CD4-positive, CD25-positive, alpha-beta regulatory T cell (primary cell): ENCODE measurements around the gene DSC3. TPM values are rescaled to one million over a fixed set of nuclear protein-coding genes. Genes with fewer than 3 reads are reported as not detected.

Source experiments
- ATAC-seq, 2 donors: fragments of 150-1000 bp; cut with Tn5 transposase; one replicate each; pipeline ENCODE4 v1.10.0; 2021; ENCODE audit warnings: low read depth in 2 of 2, moderate number of reproducible peaks in 2 of 2, moderate library complexity in 1 of 2
- DNase-seq, 3 donors: peaks; one replicate each; pipeline versions ENCODE4 v3.0.0 to v3.0.0-alpha.2; 2012 to 2022; ENCODE audit warnings: mixed read lengths in 1 of 3
- H3K27ac ChIP-seq: one replicate; pipeline ENCODE4 v1.7.0; 2013; ENCODE audit warnings: mild to moderate bottlenecking, low read length; ENCODE audit not compliant: insufficient read depth, poor library complexity, severe bottlenecking
- H3K27me3 ChIP-seq: one replicate; pipeline ENCODE4 v1.7.0; 2013; ENCODE audit warnings: low read length; ENCODE audit not compliant: control insufficient read depth, insufficient read depth
- H3K36me3 ChIP-seq: one replicate; pipeline ENCODE4 v1.7.0; 2013; ENCODE audit warnings: mild to moderate bottlenecking, low read length, moderate library complexity; ENCODE audit not compliant: control insufficient read depth, insufficient read depth
- H3K4me1 ChIP-seq: 2 replicates; pipeline ENCODE4 v1.7.0; 2013; ENCODE audit warnings: mild to moderate bottlenecking, low read length; ENCODE audit not compliant: insufficient read depth, control insufficient read depth, poor library complexity, severe bottlenecking
- H3K4me3 ChIP-seq: one replicate; pipeline ENCODE4 v1.7.0; 2013; ENCODE audit warnings: low read depth, mild to moderate bottlenecking, low read length, moderate library complexity
- H3K9me3 ChIP-seq, 2 experiments: 1 replicate in 1 of 2; 2 replicates in 1 of 2; pipeline ENCODE4 v1.7.0; 2013; ENCODE audit warnings: low read length in 2 of 2, mild to moderate bottlenecking in 1 of 2, moderate library complexity in 1 of 2; ENCODE audit not compliant: control insufficient read depth in 2 of 2
- H3K27ac Mint-ChIP-seq, 3 donors: one replicate each; pipeline ENCODE4 v1.8.0; 2020 to 2022; ENCODE audit warnings: mild to moderate bottlenecking in 3 of 3, mixed read lengths in 3 of 3, moderate library complexity in 2 of 3
- H3K27me3 Mint-ChIP-seq: one replicate; pipeline ENCODE4 v1.8.0; 2022; ENCODE audit warnings: mild to moderate bottlenecking, mixed read lengths
- H3K36me3 Mint-ChIP-seq: one replicate; pipeline ENCODE4 v1.8.0; 2020; ENCODE audit warnings: mixed read lengths
- H3K4me1 Mint-ChIP-seq, 4 donors: one replicate each; pipeline ENCODE4 v1.8.0; 2020 to 2022; ENCODE audit warnings: mixed read lengths in 4 of 4, mild to moderate bottlenecking in 1 of 4
- H3K4me3 Mint-ChIP-seq, 4 donors: one replicate each; pipeline ENCODE4 v1.8.0; 2020 to 2022; ENCODE audit warnings: mild to moderate bottlenecking in 4 of 4, mixed read lengths in 4 of 4, moderate library complexity in 3 of 4
- H3K9me3 Mint-ChIP-seq, 7 donors: one replicate each; pipeline ENCODE4 v1.8.0; 2020 to 2022; ENCODE audit warnings: mixed read lengths in 7 of 7, mild to moderate bottlenecking in 3 of 7, moderate library complexity in 2 of 7
- polyA plus RNA-seq, 4 donors: library from polyadenylated mRNA; unstranded; fragments of 300-500 nt; fragmentation: Illumina TruSeq; gene quantifications; one replicate each; pipeline ENCODE4 v1.2.3, GENCODE V29; 2021
- total RNA-seq: library from RNA; stranded (reverse); gene quantifications from one replicate; pipeline ENCODE4 v1.2.3, GENCODE V29; 2022

The DSC3 gene
- total RNA-seq, result not detected
- not detected for polyA plus RNA-seq

GRCh38 chr18:31042406-31043181 lies at the start of gene DSC3:
Gene DSC3, minus strand, starts transcription at chr18:31042742. Its CDS starts 82 bp downstream, at chr18:31042660.
- Mint-ChIP-seq H3K27ac (no peak within 1 kb of the TSS), H3K36me3 (no peaks in the 10 kb centered on the region), H3K9me3 (peaks cover 5 to 28% (median 8%) of the 10 kb centered on the region in 7 donors), H3K27me3 (peaks cover 27% of the 10 kb centered on the region), H3K4me3 (no peak within 1 kb of the TSS), H3K4me1 (no peaks in the 10 kb centered on the region)
- H3K9me3 ChIP-seq, result peaks cover 4 to 12% of the 10 kb centered on the region in 2 experiments
- H3K27me3 ChIP-seq, result no peaks in the 10 kb centered on the region
- H3K36me3 ChIP-seq, result no peaks in the 10 kb centered on the region
- H3K4me3 ChIP-seq, result no peak within 1 kb of the TSS
- ATAC-seq, result no peak
- no peak for DNase-seq
- no peaks in the 10 kb centered on the region for H3K4me1 ChIP-seq
- no peak within 1 kb of the TSS for H3K27ac ChIP-seq

GRCh38 chr18:31091350-31091749 lies 48.8 kb upstream of the DSC3 start:
- no peaks in the 10 kb centered on the region for H3K27me3 ChIP-seq
- Mint-ChIP-seq H3K27me3 (peaks cover 4% of the 10 kb centered on the region), H3K36me3 (no peaks in the 10 kb centered on the region), H3K9me3 (peaks cover 0 to 43% (median 5%) of the 10 kb centered on the region in 7 donors), H3K4me3 (no peak overlapping the region), H3K27ac (no peak overlapping the region), H3K4me1 (no peaks in the 10 kb centered on the region)
- H3K9me3 ChIP-seq, result no peaks in the 10 kb centered on the region
- no peak for ATAC-seq
- H3K4me3 ChIP-seq, result no peak overlapping the region
- H3K4me1 ChIP-seq, result no peaks in the 10 kb centered on the region
- DNase-seq, result no peak
- H3K27ac ChIP-seq, result no peak overlapping the region
- no peaks in the 10 kb centered on the region for H3K36me3 ChIP-seq

GRCh38 chr18:31088532-31088931 lies 46.0 kb upstream of the DSC3 start:
- H3K4me1 ChIP-seq, result no peaks in the 10 kb centered on the region
- Mint-ChIP-seq H3K36me3 (no peaks in the 10 kb centered on the region), H3K27ac (peak overlapping the region in 1 of 3 donors; percentile 38), H3K9me3 (peaks cover 0 to 39% (median 5%) of the 10 kb centered on the region in 7 donors), H3K27me3 (peaks cover 4% of the 10 kb centered on the region), H3K4me3 (no peak overlapping the region), H3K4me1 (no peaks in the 10 kb centered on the region)
- ATAC-seq, result no peak
- H3K36me3 ChIP-seq, result no peaks in the 10 kb centered on the region
- no peaks in the 10 kb centered on the region for H3K9me3 ChIP-seq
- H3K4me3 ChIP-seq, result no peak overlapping the region
- no peak for DNase-seq
- H3K27ac ChIP-seq, result no peak overlapping the region
- H3K27me3 ChIP-seq, result no peaks in the 10 kb centered on the region

- H3K27ac Mint-ChIP-seq, result no peak overlapping the region
- H3K4me1 ChIP-seq, result no peaks in the 10 kb centered on the region
- peaks cover 2 to 18% (median 5%) of the 10 kb centered on the region in 7 donors for H3K9me3 Mint-ChIP-seq
- no peaks in the 10 kb centered on the region for H3K4me1 Mint-ChIP-seq
- no peak overlapping the region for H3K27ac ChIP-seq
- H3K27me3 ChIP-seq, result no peaks in the 10 kb centered on the region
- no peak overlapping the region for H3K4me3 Mint-ChIP-seq
- H3K4me3 ChIP-seq, result no peak overlapping the region
- ATAC-seq (no peak), DNase-seq (no peak)
- H3K9me3 ChIP-seq, result no peaks in the 10 kb centered on the region
- H3K36me3 ChIP-seq, result no peaks in the 10 kb centered on the region
- no peaks in the 10 kb centered on the region for H3K36me3 Mint-ChIP-seq
- H3K27me3 Mint-ChIP-seq, result peaks cover 5% of the 10 kb centered on the region
Observed at GRCh38 chr18:31079973-31080372, 37.4 kb upstream of the DSC3 start.

GRCh38 chr18:31077878-31078277 lies 35.3 kb upstream of the DSC3 start:
- peaks cover 9% of the 10 kb centered on the region for H3K27me3 Mint-ChIP-seq

GRCh38 chr18:31072175-31072574 lies 29.6 kb upstream of the DSC3 start:
- no peaks in the 10 kb centered on the region for H3K36me3 ChIP-seq
- H3K27ac Mint-ChIP-seq, result no peak overlapping the region
- ATAC-seq, result no peak

More at GRCh38 chr18:31077878-31078277, 35.3 kb upstream of the DSC3 start:
- H3K9me3 Mint-ChIP-seq, result peaks cover 4 to 17% (median 7%) of the 10 kb centered on the region in 7 donors
- Histone ChIP-seq H3K9me3 (no peaks in the 10 kb centered on the region), H3K4me3 (no peak overlapping the region), H3K27ac (no peak overlapping the region), H3K27me3 (no peaks in the 10 kb centered on the region), H3K36me3 (no peaks in the 10 kb centered on the region), H3K4me1 (no peaks in the 10 kb centered on the region)
- no peak for ATAC-seq
- H3K36me3 Mint-ChIP-seq, result no peaks in the 10 kb centered on the region
- H3K4me3 Mint-ChIP-seq, result no peak overlapping the region
- H3K27ac Mint-ChIP-seq, result no peak overlapping the region
- DNase-seq, result no peak
- no peaks in the 10 kb centered on the region for H3K4me1 Mint-ChIP-seq

GRCh38 chr18:31070206-31070605 lies 27.7 kb upstream of the DSC3 start:
- H3K9me3 ChIP-seq, result no peaks in the 10 kb centered on the region

More at GRCh38 chr18:31072175-31072574, 29.6 kb upstream of the DSC3 start:
- H3K4me3 Mint-ChIP-seq, result no peak overlapping the region
- no peaks in the 10 kb centered on the region for H3K4me1 Mint-ChIP-seq
- H3K9me3 Mint-ChIP-seq, result peaks cover 2 to 14% (median 5%) of the 10 kb centered on the region in 7 donors
- no peak overlapping the region for H3K4me3 ChIP-seq
- no peaks in the 10 kb centered on the region for H3K27me3 ChIP-seq
- H3K4me1 ChIP-seq, result no peaks in the 10 kb centered on the region
- H3K36me3 Mint-ChIP-seq, result no peaks in the 10 kb centered on the region
- DNase-seq, result no peak
- no peak overlapping the region for H3K27ac ChIP-seq
- H3K27me3 Mint-ChIP-seq, result peaks cover 4% of the 10 kb centered on the region
- H3K9me3 ChIP-seq, result no peaks in the 10 kb centered on the region

GRCh38 chr18:31066266-31066665 lies 23.7 kb upstream of the DSC3 start:
- ATAC-seq, result no peak
- Histone ChIP-seq H3K4me3 (no peak overlapping the region), H3K4me1 (no peaks in the 10 kb centered on the region), H3K36me3 (no peaks in the 10 kb centered on the region), H3K27me3 (no peaks in the 10 kb centered on the region), H3K27ac (no peak overlapping the region), H3K9me3 (no peaks in the 10 kb centered on the region)
- H3K27me3 Mint-ChIP-seq, result no peaks in the 10 kb centered on the region
- no peaks in the 10 kb centered on the region for H3K36me3 Mint-ChIP-seq
- no peaks in the 10 kb centered on the region for H3K4me1 Mint-ChIP-seq
- no peak overlapping the region for H3K27ac Mint-ChIP-seq
- peaks cover 0 to 8% (median 1%) of the 10 kb centered on the region in 7 donors for H3K9me3 Mint-ChIP-seq
- DNase-seq, result no peak
- H3K4me3 Mint-ChIP-seq, result no peak overlapping the region

More at GRCh38 chr18:31070206-31070605, 27.7 kb upstream of the DSC3 start:
- Histone ChIP-seq H3K4me1 (no peaks in the 10 kb centered on the region), H3K4me3 (no peak overlapping the region), H3K27me3 (no peaks in the 10 kb centered on the region), H3K36me3 (no peaks in the 10 kb centered on the region), H3K27ac (no peak overlapping the region)
- H3K27ac Mint-ChIP-seq, result no peak overlapping the region
- H3K36me3 Mint-ChIP-seq, result no peaks in the 10 kb centered on the region
- ATAC-seq (no peak), DNase-seq (no peak)
- peaks cover 4% of the 10 kb centered on the region for H3K27me3 Mint-ChIP-seq
- H3K4me3 Mint-ChIP-seq, result no peak overlapping the region
- no peaks in the 10 kb centered on the region for H3K4me1 Mint-ChIP-seq
- peaks cover 0 to 13% (median 4%) of the 10 kb centered on the region in 7 donors for H3K9me3 Mint-ChIP-seq
